VCaP (cell line): Measurements from ENCODE around the gene RAB44.
A peak's percentile ranks its signal among the peaks of the same experiment; 100 is the strongest.

Experiments used
- H3K27ac ChIP-seq: fragments of 450-650 bp; 2 replicates; pipeline ENCODE4 v1.5.1; 2017
- CTCF ChIP-seq: fragments of 450-650 bp; conservative IDR thresholded peaks from 2 replicates; pipeline ENCODE4 v1.5.1; 2017; ENCODE audit warnings: mild to moderate bottlenecking, moderate library complexity

Gene RAB44

GRCh38 chr6:36670271-36670670 is 27.4 kb upstream of the RAB44 start:
- TF ChIP-seq CTCF: no peak
- H3K27ac ChIP-seq: no peak overlapping the region

GRCh38 chr6:36671687-36672375 is 25.8 kb upstream of the RAB44 start:
- H3K27ac ChIP-seq: no peak overlapping the region
- no peak for TF ChIP-seq CTCF

- H3K27ac ChIP-seq: no peak overlapping the region
- TF ChIP-seq CTCF: no peak
Measured at GRCh38 chr6:36673882-36674281, 23.7 kb upstream of the RAB44 start.

- no peak overlapping the region for H3K27ac ChIP-seq
- TF ChIP-seq CTCF: no peak
Measured at GRCh38 chr6:36674942-36675341, 22.7 kb upstream of the RAB44 start.

- peak overlapping the region; percentile 76 for H3K27ac ChIP-seq
- no peak for TF ChIP-seq CTCF
Measured at GRCh38 chr6:36676141-36677058, 21.2 kb upstream of the RAB44 start.

- peak overlapping the region; percentile 76 for H3K27ac ChIP-seq
- no peak for TF ChIP-seq CTCF
Measured at GRCh38 chr6:36677059-36677749, 20.4 kb upstream of the RAB44 start.
